ENCODE results near the gene MYADML2. TPM values are rescaled to one million over a fixed set of nuclear protein-coding genes. Genes with fewer than 3 reads are reported as not detected.

Gene MYADML2
- total and polyA plus RNA-seq, 2 of the 8 experiments (the other 6 are each of a cell fraction or from before 2014, with no cell fraction given), result 0.26 to 0.47 TPM

DNA sequence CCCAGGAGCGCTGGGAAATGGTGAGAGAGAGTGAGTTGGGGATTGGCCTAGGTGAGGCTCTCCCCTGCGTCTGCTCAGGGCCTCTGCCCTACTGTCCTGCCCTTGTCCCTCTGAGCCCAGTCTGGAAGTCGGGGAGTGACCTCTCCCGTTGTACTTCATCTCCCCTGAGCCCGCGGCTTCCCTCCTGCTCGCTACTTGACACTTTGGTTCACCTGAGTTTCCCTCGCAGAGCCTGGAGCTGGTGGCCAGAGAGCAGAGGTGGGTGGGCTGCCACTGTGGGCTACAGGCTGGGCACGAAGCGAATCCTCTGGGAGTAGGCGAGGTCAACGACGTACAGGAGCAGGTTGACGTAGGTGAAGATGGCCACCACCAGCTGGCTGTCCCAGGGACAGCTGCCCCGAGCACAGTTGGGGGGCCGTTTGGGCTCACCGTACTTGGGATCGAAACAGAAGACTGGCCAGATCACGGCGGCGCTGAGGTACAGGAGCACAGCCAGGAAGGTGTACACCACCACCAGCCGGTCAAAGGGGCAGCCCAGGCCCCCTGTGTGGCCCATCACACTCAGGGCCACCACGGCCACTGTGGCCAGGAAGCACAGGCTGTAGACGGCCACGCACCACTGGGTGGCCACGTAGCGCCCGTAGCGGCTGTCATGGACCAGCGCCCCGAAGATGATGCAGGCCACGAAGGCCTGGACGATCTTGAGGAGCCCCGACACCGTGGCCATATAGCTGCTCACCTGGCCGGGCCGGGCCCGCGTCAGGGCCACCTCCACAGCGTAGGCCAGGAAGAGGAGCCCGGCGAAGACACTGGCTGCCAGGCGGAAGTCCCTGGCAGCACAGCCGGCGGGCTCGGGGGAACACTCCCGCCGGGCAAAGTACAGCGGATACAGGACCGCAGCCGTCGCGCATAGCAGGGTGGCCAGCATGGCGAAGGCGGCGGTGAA is 6.2 kb downstream of the MYADML2 start (continued):
- TF ChIP-seq TAF1 (IDR thresholded peaks at IDR 0.05; ENCODE audit: low read depth, low read length), result no peak
- TF ChIP-seq HDAC2 (IDR thresholded peaks at IDR 0.05; ENCODE audit: borderline replicate concordance in 1 of 2, low read depth in 2 of 2, low read length in 2 of 2), result no peak
- TF ChIP-seq, protein P1, sequence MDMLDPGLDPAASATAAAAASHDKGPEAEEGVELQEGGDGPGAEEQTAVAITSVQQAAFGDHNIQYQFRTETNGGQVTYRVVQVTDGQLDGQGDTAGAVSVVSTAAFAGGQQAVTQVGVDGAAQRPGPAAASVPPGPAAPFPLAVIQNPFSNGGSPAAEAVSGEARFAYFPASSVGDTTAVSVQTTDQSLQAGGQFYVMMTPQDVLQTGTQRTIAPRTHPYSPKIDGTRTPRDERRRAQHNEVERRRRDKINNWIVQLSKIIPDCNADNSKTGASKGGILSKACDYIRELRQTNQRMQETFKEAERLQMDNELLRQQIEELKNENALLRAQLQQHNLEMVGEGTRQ (IDR thresholded peaks at IDR 0.05; ENCODE audit: low read length), result no peak
- TF ChIP-seq SP1 (IDR thresholded peaks at IDR 0.05; ENCODE audit: low read depth, low read length), result no peak
- no peak for TF ChIP-seq HDAC6 (IDR thresholded peaks at IDR 0.05; ENCODE audit: low read depth, low read length)
- TF ChIP-seq SIX5 (IDR thresholded peaks at IDR 0.05; ENCODE audit: low read depth, low read length), result no peak
- no peak for TF ChIP-seq BCL11A (IDR thresholded peaks at IDR 0.05; ENCODE audit: low read depth in 2 of 2, low read length in 2 of 2)
